Measurements from ENCODE around the gene S100A7. TPM values are rescaled to one million over a fixed set of nuclear protein-coding genes. Genes with fewer than 3 reads are reported as not detected.
"Not testable (repeated sequence)": the region's sequence is repeated elsewhere in the genome, so short reads cannot be mapped to it uniquely, and the experiment has no call there.

The S100A7 gene
- total RNA-seq, 1 donor from 2014 or later = not detected

DNA sequence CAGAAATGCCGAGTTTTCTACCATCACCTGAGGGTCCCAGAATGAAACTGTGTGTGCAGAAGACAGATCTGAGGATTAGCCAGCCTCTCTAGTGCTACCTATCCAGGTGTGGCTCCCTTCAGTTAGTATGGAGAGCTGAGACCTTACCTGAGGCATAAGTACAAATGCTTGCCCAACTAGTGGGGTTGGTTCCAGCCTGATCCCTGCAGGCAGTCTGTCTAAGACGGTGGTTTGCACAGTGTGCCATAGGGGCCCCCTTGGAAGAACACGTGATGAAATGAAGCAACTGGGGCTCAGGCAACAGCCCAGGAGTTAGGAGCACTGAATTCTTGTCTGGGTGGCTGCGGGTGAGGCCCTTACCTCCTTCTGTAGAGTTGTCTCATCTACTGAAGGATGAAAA is 28.5 kb downstream of the S100A7 start:
- intact Hi-C loops (cut with micrococcal nuclease) = no loop called here

DNA sequence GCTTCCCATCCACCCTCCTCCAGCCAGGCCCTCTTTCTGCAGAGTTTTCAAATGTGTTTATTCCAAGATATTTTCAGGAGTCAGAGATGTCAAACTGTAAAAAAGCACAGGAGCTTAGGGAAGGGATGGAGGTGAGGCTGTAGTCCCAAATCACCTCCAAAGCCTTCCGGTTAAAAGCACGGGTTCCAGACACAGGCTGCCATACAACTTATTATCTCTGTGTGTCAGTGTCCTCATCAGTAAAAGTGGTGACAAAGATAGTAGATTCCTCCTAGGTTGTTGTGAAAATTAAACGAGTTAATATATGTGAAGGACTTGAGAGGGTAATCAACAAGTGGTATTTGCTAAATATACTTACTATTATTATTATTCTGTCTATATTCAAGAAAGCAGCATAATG is 29.0 kb downstream of the S100A7 start:
- intact Hi-C loops (cut with micrococcal nuclease) = no loop called here

DNA sequence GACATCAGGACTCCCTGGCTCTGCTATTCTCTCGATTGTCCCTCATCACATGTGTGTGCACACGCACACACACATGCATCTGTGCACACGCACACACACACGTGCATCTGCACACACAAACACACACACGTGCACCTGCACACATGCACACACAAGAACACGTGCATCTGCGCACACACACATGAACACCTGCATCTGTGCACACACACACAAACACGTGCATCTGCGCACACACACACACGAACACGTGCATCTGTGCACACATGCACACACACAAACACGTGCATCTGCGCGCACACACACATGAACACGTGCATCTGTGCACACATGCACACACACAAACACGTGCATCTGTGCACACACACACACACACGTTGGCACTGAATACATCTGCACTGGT is 29.4 kb downstream of the S100A7 start:
- intact Hi-C loops (cut with micrococcal nuclease) = no loop called here

DNA sequence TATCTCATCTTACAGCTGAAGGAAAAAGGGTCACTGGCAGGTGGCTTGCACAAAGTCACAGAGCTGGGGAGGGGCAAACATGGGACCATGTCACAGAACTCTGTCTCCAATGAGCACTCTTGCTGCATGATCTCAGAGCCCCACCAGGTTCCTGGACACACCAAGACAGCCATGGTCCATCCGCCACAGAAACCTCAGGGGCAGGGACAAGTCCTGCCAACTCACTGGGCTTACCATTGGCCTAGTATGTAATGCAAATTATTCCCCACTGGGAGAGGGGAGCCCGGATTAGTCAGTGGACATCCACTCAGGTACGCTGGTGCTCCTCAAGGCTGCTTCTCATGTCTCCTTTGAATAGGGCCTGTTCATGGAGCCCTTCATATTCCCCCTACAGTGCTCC is 29.9 kb downstream of the S100A7 start:
- intact Hi-C loops (cut with micrococcal nuclease) = no loop called here

DNA sequence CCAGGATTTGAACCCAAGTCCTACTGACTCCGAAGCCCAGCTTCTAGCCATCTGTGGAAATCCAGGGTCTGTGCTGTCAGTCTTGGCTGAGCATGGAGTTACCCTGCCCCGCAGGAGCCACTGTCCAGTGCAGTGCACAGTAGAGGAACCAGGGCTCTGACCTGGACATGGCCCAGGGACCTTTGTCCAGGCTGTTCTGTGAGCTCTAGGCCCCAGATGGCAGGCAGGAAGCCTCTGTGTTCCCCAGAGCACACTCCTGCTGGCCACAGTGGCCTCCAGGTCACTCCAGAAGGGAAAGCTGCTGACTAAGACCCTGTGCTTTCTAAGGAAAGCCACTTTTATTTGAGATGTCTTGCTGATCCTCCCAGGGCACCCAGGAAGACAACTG is 30.3 kb downstream of the S100A7 start:
- intact Hi-C loops (cut with micrococcal nuclease) = no loop called here

DNA sequence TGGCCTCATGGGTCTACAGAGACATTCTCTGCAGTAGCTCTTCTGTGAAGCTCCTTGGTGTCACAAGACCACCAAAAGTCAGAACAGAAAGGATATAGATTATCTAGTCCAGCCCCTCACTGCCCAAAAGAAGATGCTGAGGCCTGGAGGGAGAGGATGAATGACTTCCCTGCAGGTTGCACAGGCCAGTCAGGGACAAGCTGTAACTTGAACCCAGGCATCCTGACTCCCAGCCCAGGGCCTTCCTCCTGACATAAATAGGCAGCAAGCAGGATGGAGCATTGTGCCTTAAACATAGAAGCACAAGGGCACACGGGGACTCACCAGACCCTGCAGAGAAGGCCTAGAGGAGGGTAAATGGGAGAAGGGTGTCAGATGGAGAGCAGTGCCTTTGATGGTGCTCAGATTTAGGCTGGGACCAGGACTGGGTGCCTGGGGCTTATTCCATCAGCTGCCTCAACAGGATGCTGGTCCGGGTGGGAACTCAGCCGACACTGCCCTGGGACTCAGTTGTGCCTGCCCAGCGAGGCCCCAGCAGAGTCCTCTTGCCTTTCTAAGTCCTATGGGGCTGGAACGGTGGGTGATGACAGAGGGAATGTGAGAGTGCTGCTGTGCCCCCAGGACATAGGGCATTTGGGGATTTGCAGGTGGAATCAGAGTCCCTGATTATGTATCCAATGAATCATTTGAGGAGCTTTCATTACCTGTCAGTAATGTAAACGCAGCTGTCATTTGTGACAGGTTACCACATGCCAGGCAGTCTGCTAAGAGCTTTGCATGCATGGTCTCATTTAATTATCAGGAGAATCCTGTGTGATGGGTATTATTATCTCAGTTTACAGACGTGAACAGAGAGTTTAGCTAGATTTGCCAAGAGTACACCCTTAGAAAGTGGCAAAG is 30.9 kb downstream of the S100A7 start:
- intact Hi-C loops (cut with micrococcal nuclease) = no loop called here

DNA sequence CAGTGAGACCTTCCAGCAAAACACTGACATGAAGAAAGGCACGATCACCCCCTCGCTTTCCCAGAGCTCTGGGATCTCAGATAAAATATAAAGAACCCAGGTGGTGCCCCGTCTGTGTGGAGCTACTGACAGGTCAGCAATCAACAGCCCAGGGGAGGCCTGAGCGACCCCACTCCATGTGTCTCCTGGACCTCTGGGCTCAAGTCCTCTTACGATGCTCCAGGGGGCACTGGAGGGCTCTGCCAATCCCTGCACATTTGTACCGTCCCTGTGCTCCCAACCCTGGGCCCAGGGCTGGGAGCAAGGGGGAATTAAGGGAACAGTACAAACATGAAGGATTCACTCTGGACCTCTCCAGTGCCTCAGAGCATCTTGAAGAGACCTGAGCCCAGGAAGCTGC is 31.7 kb downstream of the S100A7 start:
- intact Hi-C loops (cut with micrococcal nuclease) = no loop called here

DNA sequence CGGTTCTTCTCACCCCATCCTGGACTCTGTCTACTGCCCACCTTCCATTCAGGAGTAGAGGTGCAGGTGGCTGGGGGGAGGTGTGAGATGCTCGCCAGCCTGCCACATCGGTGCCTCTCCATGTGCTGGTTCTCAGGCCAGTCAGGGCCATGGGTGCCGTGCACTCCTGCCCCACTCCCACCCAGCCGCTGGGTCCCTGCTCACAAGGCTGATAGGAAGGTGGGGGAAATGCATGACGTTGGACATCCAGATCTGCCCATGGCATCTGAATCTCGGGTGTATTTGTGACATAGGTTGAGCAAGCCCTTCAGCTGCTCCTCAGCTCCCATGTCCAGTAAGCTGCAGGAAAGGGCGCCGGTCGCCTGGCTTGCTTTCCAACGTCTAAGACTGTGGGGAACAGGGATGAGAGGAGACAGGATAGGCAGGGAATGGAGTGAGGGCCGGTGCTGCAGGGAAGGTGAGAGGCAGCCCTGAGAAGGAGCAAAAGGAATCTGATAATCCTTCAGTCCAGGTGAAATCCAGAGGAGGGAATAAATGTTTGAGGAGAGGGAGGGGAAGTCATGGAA is 32.3 kb downstream of the S100A7 start:
- intact Hi-C loops (cut with micrococcal nuclease) = no loop called here

DNA sequence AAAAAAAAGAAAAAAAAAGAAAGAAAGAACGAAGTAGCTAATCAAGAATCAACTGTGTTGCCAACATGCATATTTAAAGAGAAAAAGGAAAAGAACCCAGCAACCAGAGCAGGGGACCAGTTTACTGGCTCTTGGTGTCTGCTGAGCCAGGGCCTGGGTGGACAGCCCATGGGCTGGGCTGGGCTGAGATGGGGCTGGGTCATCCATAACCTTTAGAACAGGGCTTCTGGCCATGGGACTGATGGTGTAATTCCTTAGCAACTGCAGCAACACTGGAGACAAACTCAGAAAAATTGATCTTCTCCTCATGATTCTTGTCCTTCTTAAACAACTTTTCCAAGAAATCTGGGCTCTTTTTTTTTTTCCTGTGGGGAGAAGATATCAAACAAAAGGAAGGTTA is 33.6 kb downstream of the S100A7 start:
- intact Hi-C loops (cut with micrococcal nuclease) = no loop called here

DNA sequence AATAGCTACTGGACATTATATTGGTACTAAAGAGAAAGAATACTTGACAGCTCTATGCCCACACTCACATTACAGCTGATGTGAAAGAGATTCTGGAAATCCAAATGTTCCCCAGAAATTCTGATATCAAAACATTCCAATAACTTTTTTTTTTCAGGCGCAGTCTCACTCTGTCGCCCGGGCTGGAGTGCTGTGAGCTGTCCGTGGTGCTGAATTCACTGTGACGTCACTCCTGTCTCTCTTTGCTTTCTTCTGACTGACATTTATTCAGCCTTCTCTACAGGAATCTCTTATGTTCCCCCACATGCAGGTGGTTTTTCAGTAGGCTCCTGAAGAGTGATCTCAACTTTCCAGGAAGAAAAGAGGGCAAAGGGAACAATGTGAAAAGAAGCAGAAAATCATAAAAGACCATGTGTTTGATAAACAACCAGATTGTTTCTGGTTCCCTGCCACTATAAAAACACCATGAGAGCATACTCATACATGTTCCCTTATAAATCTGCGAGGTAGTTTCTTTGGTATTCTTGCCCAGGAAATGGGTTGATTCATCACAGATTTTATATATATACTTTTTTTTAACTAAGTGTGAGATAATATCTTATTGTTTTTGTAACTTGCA is 37.9 kb downstream of the S100A7 start:
- intact Hi-C loops (cut with micrococcal nuclease) = loop anchor here (1.0 kb wide), 1 partner anchor 30 kb away; no protein-coding TSS in a partner anchor

DNA sequence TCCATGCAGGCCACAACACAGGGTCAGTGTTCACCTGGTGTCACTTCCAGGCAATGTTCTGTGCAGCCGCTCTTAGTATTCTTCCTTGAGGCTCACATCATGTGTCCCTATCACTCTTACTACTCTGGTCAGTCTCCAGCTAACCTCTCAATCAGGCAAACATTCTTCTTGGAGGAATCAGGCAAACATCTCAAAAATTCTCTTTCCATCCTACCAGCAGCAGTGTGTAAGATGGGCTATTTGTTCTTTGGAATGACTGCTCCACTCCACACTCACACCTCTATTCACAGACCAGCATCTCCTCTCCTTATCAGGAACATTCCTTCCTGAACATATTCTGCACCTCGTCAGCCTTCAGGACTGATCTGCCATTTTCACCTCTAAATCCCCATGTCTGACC is 40.1 kb downstream of the S100A7 start:
- intact Hi-C loops (cut with micrococcal nuclease) = no loop called here

DNA sequence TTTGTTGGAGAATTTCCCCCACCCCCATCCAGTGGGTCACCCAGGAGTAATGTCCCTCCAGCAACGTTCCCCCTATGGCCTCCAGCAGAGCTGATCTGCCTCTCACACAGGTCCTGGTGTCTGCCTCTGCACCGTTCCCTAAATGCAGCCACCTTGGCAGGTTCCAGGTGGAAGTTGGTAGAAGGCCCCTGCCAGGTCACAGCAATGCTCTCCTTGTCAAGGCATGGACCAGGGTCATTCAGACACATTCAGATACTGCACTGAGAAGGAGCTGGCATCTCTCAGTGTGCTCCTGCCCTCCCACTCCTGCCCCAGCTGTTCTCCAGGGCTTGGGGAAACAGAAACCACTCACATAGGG is 41.0 kb downstream of the S100A7 start:
- intact Hi-C loops (cut with micrococcal nuclease) = not testable (repeated sequence)

DNA sequence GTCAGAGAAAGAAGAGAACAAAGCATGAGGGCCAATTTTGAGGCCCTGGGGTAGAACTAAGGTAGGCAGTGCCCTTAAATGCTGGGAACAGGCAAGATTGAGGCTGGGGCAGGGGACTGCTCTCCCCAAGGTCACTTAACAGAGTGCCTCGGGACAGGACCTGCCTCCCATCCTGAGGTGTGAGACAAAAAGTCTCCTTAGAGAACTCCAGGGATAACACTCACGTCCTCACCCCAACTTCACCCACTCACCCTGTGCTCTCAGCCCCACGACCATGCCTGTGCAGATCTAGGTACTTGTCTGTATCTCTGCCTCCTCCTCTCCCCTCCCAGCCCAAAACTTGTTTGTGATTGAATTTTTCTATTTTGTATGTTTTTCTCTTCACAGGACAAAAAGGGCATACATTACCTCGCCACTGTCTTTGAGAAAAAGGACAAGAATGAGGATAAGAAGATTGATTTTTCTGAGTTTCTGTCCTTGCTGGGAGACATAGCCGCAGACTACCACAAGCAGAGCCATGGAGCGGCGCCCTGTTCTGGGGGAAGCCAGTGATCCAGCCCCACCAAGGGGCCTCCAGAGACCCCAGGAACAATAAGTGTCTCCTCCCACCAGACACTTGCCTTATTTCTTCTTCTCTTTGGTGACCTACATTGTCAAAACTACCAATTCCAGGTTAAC is 41.6 kb downstream of the S100A7 start:
- intact Hi-C loops (cut with micrococcal nuclease) = not testable (repeated sequence)

DNA sequence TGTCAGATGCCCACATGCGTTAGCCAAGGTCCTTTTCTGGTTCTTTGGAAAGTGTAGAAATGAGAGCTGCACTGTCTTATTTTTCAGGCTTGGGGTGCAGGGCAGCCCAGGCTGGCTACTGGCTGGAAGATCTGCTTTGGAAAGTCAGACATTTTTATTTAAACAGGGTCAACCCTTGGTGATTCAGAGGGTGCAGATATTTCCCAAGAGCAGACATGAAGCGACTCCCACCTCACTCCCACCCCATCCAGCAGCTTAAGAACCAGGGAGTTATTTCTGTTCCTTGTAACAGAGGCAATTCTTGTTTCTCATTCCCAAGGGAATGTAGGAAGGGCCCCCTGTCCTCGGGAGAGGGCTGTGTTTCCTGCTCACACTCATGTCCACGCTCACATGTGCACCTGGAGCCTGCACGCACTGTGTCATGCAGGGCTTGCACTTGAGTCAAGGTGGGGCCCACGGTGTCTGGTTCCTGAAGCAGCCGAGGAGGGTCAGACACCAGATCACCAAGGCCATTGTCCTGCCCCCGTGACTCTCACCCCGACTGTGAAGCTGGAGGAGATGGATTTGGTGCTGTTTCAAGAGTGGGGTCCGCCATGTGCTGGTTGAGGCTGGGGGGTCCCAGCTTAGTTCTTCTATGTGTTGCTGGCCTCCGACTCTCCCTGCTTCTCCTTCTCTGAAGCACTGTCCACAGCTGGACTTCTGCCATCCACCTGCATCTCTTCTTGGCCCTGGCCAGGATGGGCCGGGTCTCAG is 43.1 kb downstream of the S100A7 start:
- intact Hi-C loops (cut with micrococcal nuclease) = no loop called here

DNA sequence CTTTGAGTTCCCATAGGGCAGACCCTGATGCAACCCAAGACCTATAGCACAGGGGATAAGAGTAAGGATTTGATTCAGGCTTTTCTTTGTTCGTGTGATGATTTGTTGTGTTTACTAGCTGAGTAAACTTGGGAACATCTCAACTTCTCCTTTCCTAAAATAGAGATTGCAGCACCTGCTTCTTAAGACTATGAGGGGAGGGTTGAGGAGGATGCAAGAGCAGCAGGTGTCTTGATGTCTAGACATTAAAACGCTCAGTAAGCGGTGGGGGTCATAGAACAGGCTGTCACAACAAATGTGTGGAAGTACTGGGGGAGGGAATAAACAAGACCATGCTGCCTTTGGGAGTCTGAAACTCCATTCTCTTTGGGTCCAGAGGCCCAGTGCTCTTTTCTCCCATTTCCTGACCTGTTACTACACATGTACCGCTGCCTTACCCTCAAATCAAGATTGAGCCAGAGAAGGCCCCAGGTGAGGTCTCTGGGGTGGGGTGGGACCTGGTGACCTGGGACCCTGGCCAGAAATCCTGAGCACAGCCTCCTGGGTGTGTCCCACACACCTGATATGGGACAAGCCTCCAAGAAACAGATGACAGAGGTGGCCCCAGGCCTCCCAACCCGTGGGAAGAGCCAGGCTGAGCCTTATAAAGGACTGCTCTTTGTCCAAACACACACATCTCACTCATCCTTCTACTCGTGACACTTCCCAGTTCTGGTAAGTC is 44.4 kb downstream of the S100A7 start, which contains the start of gene S100A7A:
Gene S100A7A, plus strand, starts transcription at position 671 of the 721 bp plus-strand sequence. CDS start 1,563 bp downstream, outside the sequence.
- intact Hi-C loops (cut with micrococcal nuclease) = no loop called here

DNA sequence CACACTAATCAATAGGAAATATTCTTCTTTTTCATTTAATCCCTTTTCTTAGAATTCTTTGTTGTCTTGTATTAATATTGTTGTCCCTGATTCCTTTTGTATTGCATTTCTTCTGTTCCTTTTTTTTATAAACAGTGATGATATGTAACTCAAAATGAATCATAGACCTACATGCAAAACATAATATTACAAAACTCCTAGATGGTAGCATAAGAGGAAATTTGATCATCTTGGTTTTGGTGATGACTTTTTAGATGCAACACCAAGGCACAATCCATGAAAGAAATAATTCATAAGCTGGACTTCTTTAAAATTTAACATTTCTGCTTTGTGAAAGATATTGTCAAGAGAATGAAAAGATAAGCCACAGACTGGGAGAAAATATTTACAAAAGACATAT is 46.5 kb downstream of the S100A7 start:
- intact Hi-C loops (cut with micrococcal nuclease) = not testable (repeated sequence)
